Measurements from ENCODE around the gene TMEM205.
"Not testable (repeated sequence)": the region's sequence is repeated elsewhere in the genome, so short reads cannot be mapped to it uniquely, and the experiment has no call there.

The TMEM205 gene

DNA sequence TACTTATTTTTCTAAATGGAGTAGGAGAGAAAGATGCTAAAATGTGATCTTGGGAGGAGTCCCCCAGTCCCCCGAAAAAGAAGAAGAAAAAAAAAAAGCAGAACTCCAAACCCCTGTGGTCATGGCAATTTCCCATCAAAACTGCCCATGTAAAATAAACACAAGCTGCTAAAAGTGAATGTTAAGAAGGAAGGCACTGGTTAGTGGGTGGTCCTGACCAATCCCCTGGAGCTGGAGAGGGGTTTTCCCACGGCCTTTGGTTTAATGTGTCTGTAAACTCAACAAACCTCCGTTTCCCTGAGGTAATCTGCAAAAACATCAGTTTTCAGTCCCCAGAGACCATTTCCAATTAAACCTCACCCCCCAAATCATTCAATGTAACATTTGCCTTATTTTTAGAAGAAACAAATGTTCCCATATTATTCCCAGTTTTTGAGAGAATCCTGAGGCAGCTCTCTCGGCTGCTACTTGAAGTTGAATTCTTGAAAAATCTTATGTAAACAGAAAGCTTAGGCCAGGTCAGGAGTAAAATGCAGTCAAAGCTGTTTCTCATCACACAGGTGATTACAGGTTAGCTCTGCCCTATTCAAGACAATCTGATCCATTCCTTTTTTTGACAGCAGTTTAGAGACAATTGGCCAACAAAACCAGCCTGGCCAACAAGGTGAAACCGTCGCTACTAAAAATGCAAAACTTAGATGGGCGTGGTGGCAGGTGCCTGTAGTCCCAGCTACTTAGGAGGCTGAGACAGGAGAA, 23.6 kb downstream of the TMEM205 start:
- Histone ChIP-seq H4K20me1 (ENCODE audit: insufficient read depth, low read length) (no peaks in the 10 kb centered on the region), H3K9ac (ENCODE audit: low read length) (no peak overlapping the region), H3F3A (ENCODE audit: insufficient read depth, low read length) (no peaks in the 10 kb centered on the region), H3K9me3 (ENCODE audit: low read length) (no peaks in the 10 kb centered on the region), H3K9me2 (ENCODE audit: low read depth, low read length) (no peaks in the 10 kb centered on the region), H3K4me1 (ENCODE audit: insufficient read depth, low read length, severe bottlenecking) (peaks cover 40% of the 10 kb centered on the region), H2AFZ (ENCODE audit: low read length) (no peak overlapping the region), H3K27ac (ENCODE audit: low read depth, low read length, poor library complexity, severe bottlenecking) (peak overlapping the region; percentile 8), H3K4me2 (ENCODE audit: low read length) (no peak overlapping the region), H3K79me2 (ENCODE audit: insufficient read depth, low read length) (no peaks in the 10 kb centered on the region), H3K27me3 (ENCODE audit: insufficient read depth, low read length) (0 out of 2 replicates have a peak, but pooled peaks cover 4% of the 10 kb centered on the region), H3K36me3 (ENCODE audit: insufficient read depth, low read length) (no peaks in the 10 kb centered on the region), H3K4me3 (ENCODE audit: low read depth, low read length, poor library complexity, severe bottlenecking) (no peak overlapping the region)
- TF ChIP-seq, protein P1, sequence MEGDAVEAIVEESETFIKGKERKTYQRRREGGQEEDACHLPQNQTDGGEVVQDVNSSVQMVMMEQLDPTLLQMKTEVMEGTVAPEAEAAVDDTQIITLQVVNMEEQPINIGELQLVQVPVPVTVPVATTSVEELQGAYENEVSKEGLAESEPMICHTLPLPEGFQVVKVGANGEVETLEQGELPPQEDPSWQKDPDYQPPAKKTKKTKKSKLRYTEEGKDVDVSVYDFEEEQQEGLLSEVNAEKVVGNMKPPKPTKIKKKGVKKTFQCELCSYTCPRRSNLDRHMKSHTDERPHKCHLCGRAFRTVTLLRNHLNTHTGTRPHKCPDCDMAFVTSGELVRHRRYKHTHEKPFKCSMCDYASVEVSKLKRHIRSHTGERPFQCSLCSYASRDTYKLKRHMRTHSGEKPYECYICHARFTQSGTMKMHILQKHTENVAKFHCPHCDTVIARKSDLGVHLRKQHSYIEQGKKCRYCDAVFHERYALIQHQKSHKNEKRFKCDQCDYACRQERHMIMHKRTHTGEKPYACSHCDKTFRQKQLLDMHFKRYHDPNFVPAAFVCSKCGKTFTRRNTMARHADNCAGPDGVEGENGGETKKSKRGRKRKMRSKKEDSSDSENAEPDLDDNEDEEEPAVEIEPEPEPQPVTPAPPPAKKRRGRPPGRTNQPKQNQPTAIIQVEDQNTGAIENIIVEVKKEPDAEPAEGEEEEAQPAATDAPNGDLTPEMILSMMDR (IDR thresholded peaks at IDR 0.05; ENCODE audit: low read length): no peak
- TF ChIP-seq EZH2 (IDR thresholded peaks at IDR 0.05; ENCODE audit: borderline replicate concordance, low read length): no peak

DNA sequence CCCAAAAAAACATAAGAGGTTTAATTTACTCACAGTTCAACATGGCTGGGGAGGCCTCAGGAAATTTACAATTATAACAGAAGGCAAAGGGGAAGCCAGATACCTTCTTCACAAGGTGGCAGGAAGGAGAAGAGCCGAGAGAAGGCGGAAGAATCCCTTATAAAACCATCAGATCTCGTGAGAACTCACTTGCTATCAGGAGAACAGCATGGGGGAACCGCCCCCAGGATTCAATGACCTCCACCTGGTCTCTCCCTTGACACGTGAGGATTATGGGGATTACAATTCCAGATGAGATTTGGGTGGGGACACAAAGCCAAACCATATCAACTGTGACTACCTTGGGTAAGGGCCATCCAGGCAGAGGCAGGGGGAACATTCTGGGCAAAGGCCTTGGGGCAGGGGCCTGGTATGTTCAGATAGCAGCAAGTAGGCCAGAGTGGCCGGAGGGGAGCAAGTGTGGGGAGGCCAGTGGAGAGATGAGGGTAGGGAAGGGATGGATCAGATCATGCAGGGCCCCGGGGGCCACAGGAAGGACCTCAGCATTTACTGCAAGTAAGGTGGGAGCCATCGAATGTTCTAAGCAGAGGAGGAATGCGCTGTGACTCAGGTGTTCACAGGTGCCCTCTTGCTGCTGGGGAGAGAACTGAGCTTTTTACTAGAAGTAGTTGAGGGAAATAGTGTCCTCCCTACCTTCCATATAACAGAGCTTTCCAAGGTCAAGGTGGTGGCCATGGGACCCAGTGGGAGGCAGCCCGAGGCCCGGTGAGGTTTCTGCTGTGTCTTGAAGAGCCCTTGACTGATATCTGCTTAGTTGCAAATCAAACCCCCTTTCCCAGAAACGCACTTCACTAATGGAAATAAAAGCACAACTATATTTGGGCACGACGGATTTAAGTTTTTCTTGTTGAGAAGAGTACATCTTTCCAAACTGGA, 24.6 kb downstream of the TMEM205 start:
- Histone ChIP-seq H3F3A (ENCODE audit: insufficient read depth, low read length) (no peaks in the 10 kb centered on the region), H3K4me1 (ENCODE audit: insufficient read depth, low read length, severe bottlenecking) (peaks cover 40% of the 10 kb centered on the region), H3K79me2 (ENCODE audit: insufficient read depth, low read length) (no peaks in the 10 kb centered on the region), H3K9ac (ENCODE audit: low read length) (peak overlapping the region; percentile 63), H3K4me2 (ENCODE audit: low read length) (peak overlapping the region; percentile 52; the same call in 1 of the 2 replicates), H3K4me3 (ENCODE audit: low read depth, low read length, poor library complexity, severe bottlenecking) (peak overlapping the region; percentile 60), H3K36me3 (ENCODE audit: insufficient read depth, low read length) (no peaks in the 10 kb centered on the region), H3K27ac (ENCODE audit: low read depth, low read length, poor library complexity, severe bottlenecking) (peak overlapping the region; percentile 47), H3K9me3 (ENCODE audit: low read length) (no peaks in the 10 kb centered on the region), H3K27me3 (ENCODE audit: insufficient read depth, low read length) (0 out of 2 replicates have a peak, but pooled peaks cover 4% of the 10 kb centered on the region), H4K20me1 (ENCODE audit: insufficient read depth, low read length) (no peaks in the 10 kb centered on the region), H3K9me2 (ENCODE audit: low read depth, low read length) (no peaks in the 10 kb centered on the region), H2AFZ (ENCODE audit: low read length) (no peak overlapping the region)
- TF ChIP-seq, protein P1 (IDR thresholded peaks at IDR 0.05; ENCODE audit: low read length): peak; percentile 21
- no peak for TF ChIP-seq EZH2 (IDR thresholded peaks at IDR 0.05; ENCODE audit: borderline replicate concordance, low read length)

DNA sequence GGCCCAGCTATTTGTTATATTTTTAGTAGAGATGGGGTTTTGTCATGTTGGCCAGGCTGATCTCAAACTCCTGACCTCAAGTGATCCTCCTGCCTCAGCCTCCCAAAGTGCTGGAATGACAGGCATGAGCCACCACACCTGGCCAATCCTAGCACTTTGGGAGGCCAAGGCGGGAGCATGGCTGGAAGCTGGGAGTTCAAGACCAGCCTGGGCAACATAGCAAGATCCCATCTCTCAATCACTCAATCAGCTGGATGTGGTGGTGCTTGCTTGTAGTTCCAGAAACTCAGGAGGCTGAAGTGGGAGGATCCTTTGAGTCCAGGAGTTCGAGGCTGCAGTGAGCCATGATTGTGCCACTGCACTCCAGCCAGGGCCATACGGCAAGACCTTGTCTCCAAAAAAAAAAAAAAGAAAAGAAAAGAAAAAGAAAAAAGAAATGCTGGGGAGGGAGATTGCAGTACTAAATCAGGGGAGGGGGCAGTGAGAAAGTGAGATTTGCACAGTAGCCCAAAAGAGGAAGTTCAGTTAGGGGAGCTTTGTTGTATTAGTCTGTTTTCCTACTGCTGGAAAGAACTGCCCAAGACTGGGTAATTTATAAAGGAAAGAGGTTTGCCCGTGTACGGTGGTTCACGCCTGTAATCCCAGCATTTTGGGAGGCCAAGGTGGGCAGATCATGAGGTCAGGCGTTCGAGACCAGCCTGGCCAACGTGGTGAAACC, 25.6 kb downstream of the TMEM205 start:
- H3K36me3 ChIP-seq (ENCODE audit: insufficient read depth, low read length); H2AFZ ChIP-seq (ENCODE audit: low read length); H3K27me3 ChIP-seq (ENCODE audit: insufficient read depth, low read length); H4K20me1 ChIP-seq (ENCODE audit: insufficient read depth, low read length); H3F3A ChIP-seq (ENCODE audit: insufficient read depth, low read length); H3K9me3 ChIP-seq (ENCODE audit: low read length); H3K9me2 ChIP-seq (ENCODE audit: low read depth, low read length); H3K79me2 ChIP-seq (ENCODE audit: insufficient read depth, low read length): not testable (repeated sequence)
- Histone ChIP-seq H3K27ac (ENCODE audit: low read depth, low read length, poor library complexity, severe bottlenecking) (peak overlapping the region; percentile 47), H3K9ac (ENCODE audit: low read length) (peak overlapping the region; percentile 63; the same call in 1 of the 2 replicates), H3K4me1 (ENCODE audit: insufficient read depth, low read length, severe bottlenecking) (peaks cover 40% of the 10 kb centered on the region), H3K4me3 (ENCODE audit: low read depth, low read length, poor library complexity, severe bottlenecking) (peak overlapping the region; percentile 60), H3K4me2 (ENCODE audit: low read length) (peak overlapping the region; percentile 52; the same call in 1 of the 2 replicates)
